PC-3 (cell line): ENCODE data around the gene FURIN. TPM values are rescaled to one million over a fixed set of nuclear protein-coding genes. Genes with fewer than 3 reads are reported as not detected.
"Not testable (repeated sequence)": the region's sequence is repeated elsewhere in the genome, so short reads cannot be mapped to it uniquely, and the experiment has no call there.

Experiments used
- ATAC-seq: fragments of 200-7000 bp; cut with Tn5 transposase; 2 replicates; pipeline ENCODE4 v1.9.1; 2020; ENCODE audit warnings: mild to moderate bottlenecking, moderate library complexity
- BruUV-seq: library from RNA; stranded (reverse); fragments of 400-500 nt; replicated peaks from 2 replicates; lab custom pipeline; 2021; lab: Mats Ljungman, UMichigan
- CTCF ChIA-PET: fragments of 300-600 bp; sonication (Branson Sonifier 250); formaldehyde crosslinking; loops from one replicate; lab custom pipeline; 2022; ENCODE audit warnings: antibody characterized with exemption; lab: Charles Lee
- POLR2A ChIA-PET: fragments of 300-600 bp; sonication (Branson Sonifier 250); formaldehyde crosslinking; loops from one replicate; lab custom pipeline; 2022; ENCODE audit warnings: antibody characterized with exemption; ENCODE audit not compliant: unreplicated experiment; lab: Charles Lee
- DNase-seq: peaks from one replicate; pipeline ENCODE4 v3.0.0-alpha.2; 2015
- H2AFZ ChIP-seq: fragments of 300-600 bp; sonication (generic); 2 replicates; pipeline ENCODE4 v1.6.0; 2016; ENCODE audit warnings: antibody characterized with exemption, low read length
- H3F3A ChIP-seq: fragments of 300-600 bp; sonication (generic); one replicate; pipeline ENCODE4 v1.6.0; 2017; ENCODE audit warnings: antibody characterized with exemption, low read length, control low read depth, mild to moderate bottlenecking; ENCODE audit not compliant: unreplicated experiment
- H3K27ac ChIP-seq: fragments of 300-600 bp; sonication (generic); 2 replicates; pipeline ENCODE4 v1.5.1; 2016; ENCODE audit warnings: mild to moderate bottlenecking, low read length
- H3K27me3 ChIP-seq: fragments of 300-600 bp; sonication (generic); 2 replicates; pipeline ENCODE4 v1.6.1; 2016; ENCODE audit warnings: low read length, mixed read lengths
- H3K36me3 ChIP-seq: fragments of 300-600 bp; sonication (generic); 2 replicates; pipeline ENCODE4 v1.6.1; 2016; ENCODE audit warnings: low read depth, mixed run types, low read length, mixed read lengths
- H3K4me1 ChIP-seq: fragments of 300-600 bp; sonication (generic); 2 replicates; pipeline ENCODE4 v1.5.1; 2016; ENCODE audit warnings: low read length; ENCODE audit not compliant: insufficient read depth
- H3K4me2 ChIP-seq: fragments of 300-600 bp; sonication (generic); 2 replicates; pipeline ENCODE4 v1.6.0; 2016; ENCODE audit warnings: low read length
- H3K4me3 ChIP-seq: fragments of 300-600 bp; sonication (generic); 2 replicates; pipeline ENCODE4 v1.5.1; 2016; ENCODE audit warnings: mild to moderate bottlenecking, low read length, mixed read lengths
- H3K79me2 ChIP-seq: fragments of 300-600 bp; sonication (generic); 2 replicates; pipeline ENCODE4 v1.6.1; 2017; ENCODE audit warnings: low read length, mixed read lengths
- H3K9ac ChIP-seq: fragments of 300-600 bp; sonication (generic); 2 replicates; pipeline ENCODE4 v1.6.0; 2016; ENCODE audit warnings: mild to moderate bottlenecking, low read length
- H3K9me2 ChIP-seq: fragments of 300-600 bp; sonication (generic); replicated peaks from 2 replicates; pipeline ENCODE4 v1.6.1; 2016; ENCODE audit warnings: mixed run types, low read length, mixed read lengths
- H3K9me3 ChIP-seq: fragments of 300-600 bp; sonication (generic); 2 replicates; pipeline ENCODE4 v1.6.1; 2016; ENCODE audit warnings: low read length, mixed read lengths
- H4K20me1 ChIP-seq: fragments of 300-600 bp; sonication (generic); 2 replicates; pipeline ENCODE4 v1.6.1; 2016; ENCODE audit warnings: low read length, mixed read lengths
- EZH2 ChIP-seq: fragments of 300-600 bp; sonication (generic); IDR thresholded peaks from one replicate; pipeline ENCODE4 v1.6.1; 2017; ENCODE audit warnings: antibody characterized with exemption, mild to moderate bottlenecking, low read length; ENCODE audit not compliant: unreplicated experiment
- EZH2phosphoT487 ChIP-seq: fragments of 300-600 bp; sonication (generic); IDR thresholded peaks from 2 replicates; pipeline ENCODE4 v1.6.1; 2018; ENCODE audit warnings: mild to moderate bottlenecking, antibody characterized with exemption, low read length, borderline replicate concordance
- intact Hi-C: fragments of 100-400 bp; cut with micrococcal nuclease; formaldehyde crosslinking; loops from 2 replicates; pipeline ENCODE4 v1.9.0; 2023
- total RNA-seq: library from RNA; depleted of rRNA; stranded (reverse); fragments of >200 nt; gene quantifications from 2 replicates; pipeline ENCODE4 v1.2.3, GENCODE V29; 2014
- TF ChIP-seq, protein P1 (sequence below): fragments of 300-600 bp; sonication (generic); conservative IDR thresholded peaks from 2 replicates; pipeline ENCODE4 v1.5.1; 2017; ENCODE audit warnings: antibody characterized with exemption, low read depth, mild to moderate bottlenecking, low read length

The FURIN gene
- total RNA-seq, 1 experiment from 2014 or later: 39.1 TPM

DNA sequence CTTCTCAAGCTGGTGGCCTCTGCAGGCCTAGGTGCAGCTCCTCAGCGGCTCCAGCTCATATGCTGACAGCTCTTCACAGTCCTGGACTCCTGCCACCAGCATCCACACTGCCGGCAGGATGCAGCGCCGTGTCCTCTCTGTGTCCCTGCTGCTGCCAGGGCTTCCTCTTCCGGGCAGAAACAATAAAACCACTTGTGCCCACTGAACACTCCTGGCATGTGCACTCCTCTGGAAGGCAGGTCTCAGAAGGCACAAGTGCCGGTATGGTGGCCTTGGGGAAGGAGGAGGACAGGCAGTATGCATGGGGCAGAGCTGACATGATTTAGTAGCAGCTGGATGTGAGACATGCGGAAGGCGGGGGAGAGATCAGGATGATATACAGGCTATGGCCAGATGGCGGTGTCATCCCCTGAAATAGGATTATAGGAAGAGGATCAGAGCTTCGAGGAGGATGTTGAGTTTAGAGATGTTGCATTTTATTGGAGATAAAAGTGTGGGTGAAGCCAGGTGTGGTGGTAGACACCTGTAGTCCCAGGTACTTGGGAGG, 27.3 kb downstream of the FURIN start:
- no peak overlapping the region for H2AFZ ChIP-seq
- H3K9me3 ChIP-seq: no peaks in the 10 kb centered on the region
- BruUV-seq: no TSS peak
- H3K4me2 ChIP-seq: no peak overlapping the region
- H3K27me3 ChIP-seq: no peaks in the 10 kb centered on the region
- H3K4me1 ChIP-seq: no peaks in the 10 kb centered on the region
- CTCF ChIA-PET: no interaction called here
- POLR2A ChIA-PET: no interaction called here
- H3K4me3 ChIP-seq: no peak overlapping the region
- TF ChIP-seq EZH2 (no peak), EZH2phosphoT487 (no peak)
- TF ChIP-seq, protein P1, sequence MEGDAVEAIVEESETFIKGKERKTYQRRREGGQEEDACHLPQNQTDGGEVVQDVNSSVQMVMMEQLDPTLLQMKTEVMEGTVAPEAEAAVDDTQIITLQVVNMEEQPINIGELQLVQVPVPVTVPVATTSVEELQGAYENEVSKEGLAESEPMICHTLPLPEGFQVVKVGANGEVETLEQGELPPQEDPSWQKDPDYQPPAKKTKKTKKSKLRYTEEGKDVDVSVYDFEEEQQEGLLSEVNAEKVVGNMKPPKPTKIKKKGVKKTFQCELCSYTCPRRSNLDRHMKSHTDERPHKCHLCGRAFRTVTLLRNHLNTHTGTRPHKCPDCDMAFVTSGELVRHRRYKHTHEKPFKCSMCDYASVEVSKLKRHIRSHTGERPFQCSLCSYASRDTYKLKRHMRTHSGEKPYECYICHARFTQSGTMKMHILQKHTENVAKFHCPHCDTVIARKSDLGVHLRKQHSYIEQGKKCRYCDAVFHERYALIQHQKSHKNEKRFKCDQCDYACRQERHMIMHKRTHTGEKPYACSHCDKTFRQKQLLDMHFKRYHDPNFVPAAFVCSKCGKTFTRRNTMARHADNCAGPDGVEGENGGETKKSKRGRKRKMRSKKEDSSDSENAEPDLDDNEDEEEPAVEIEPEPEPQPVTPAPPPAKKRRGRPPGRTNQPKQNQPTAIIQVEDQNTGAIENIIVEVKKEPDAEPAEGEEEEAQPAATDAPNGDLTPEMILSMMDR: 0 out of 2 replicates have a peak, but pooled peaks have one; percentile 25
- ATAC-seq: no peak; the same call in 1 of the 2 replicates
- no peaks in the 10 kb centered on the region for H3K9me2 ChIP-seq
- H3K36me3 ChIP-seq: no peaks in the 10 kb centered on the region
- no peaks in the 10 kb centered on the region for H3K79me2 ChIP-seq
- H3F3A ChIP-seq: no peaks in the 10 kb centered on the region
- H3K9ac ChIP-seq: no peak overlapping the region
- H4K20me1 ChIP-seq: no peaks in the 10 kb centered on the region
- intact Hi-C loops: no loop called here
- no peak overlapping the region for H3K27ac ChIP-seq
- DNase-seq: no peak

DNA sequence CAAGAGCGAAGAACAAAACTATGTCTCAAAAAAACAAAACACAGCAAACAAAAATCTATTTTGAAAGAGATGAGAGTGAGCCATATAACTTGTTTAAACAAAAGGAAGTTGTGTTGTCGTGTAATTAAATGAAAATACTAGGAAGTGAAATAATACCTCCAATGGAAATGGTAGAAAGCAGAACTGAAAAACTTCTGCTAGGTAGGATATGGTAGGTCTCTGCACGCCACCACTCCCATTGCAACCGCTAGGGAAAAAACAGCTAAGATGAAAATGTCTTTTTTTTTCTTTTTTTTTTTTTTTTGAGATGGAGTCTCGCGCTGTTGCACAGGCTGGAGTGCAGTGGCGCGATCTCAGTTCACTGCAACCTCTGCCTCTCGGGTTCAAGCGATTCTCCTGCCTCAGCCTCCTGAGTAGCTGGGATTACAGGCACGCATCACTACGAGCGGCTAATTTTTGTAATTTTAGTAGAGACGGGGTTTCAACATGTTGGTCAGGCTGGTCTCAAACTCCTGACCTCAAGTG, 28.8 kb downstream of the FURIN start:
- H3K27me3 ChIP-seq, ATAC-seq, H4K20me1 ChIP-seq, H2AFZ ChIP-seq, intact Hi-C loops, H3K36me3 ChIP-seq, BruUV-seq, H3K9ac ChIP-seq, H3F3A ChIP-seq, H3K27ac ChIP-seq, H3K4me2 ChIP-seq, H3K9me2 ChIP-seq, DNase-seq, H3K9me3 ChIP-seq, H3K79me2 ChIP-seq, POLR2A ChIA-PET, H3K4me1 ChIP-seq, CTCF ChIA-PET, H3K4me3 ChIP-seq: not testable (repeated sequence)

DNA sequence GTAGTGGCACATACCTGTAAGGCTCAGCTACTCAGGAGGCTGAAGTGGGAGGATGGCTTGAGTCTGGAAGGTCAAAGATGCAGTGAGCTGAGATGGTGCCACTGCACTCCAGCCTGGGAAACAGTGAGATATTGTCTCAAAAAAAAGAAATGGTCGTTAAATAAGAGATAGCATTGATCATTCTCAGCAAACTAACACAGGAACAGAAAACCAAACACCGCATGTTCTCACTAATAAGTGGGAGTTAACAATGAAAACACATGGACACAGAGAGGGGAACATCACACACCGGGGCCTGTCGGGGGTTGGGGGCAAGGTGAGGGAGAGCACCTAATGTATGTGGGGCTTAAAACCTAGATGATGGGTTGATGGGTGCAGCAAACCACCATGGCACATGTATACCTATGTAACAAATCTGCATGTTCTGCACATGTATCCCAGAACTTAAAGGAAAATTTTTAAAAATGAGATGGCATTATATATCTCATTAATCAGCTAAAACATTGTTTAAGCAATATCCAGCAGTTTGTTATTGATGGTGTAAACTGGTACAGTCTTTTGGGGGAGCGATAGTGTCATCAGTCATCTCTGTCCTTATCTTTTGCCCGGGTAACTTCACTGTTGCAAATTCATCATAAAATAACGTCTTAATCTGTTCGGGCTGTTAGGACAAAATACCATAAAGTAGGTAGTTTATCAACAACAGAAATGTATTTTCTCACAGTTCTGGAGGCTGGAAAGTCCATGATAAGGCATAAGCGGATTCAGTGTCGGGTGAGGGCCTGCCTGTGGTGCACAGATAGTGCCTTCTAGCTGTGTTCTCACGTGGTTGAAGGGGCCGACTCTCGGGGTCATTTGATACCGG, 33.0 kb downstream of the FURIN start:
- Histone ChIP-seq H3K36me3 (peaks cover 4% of the 10 kb centered on the region; the same call in 1 of the 2 replicates), H3K79me2 (peaks cover 16% of the 10 kb centered on the region; the same call in 1 of the 2 replicates), H3K27ac (no peak overlapping the region), H3K27me3 (no peaks in the 10 kb centered on the region), H3K9me2 (no peaks in the 10 kb centered on the region), H3K4me1 (peaks cover 13% of the 10 kb centered on the region), H4K20me1 (no peaks in the 10 kb centered on the region), H3K4me2 (peak overlapping the region; percentile 91), H3K9me3 (no peaks in the 10 kb centered on the region), H3K9ac (peak overlapping the region; percentile 64), H2AFZ (peak overlapping the region; percentile 96), H3F3A (no peaks in the 10 kb centered on the region), H3K4me3 (peak overlapping the region; percentile 88)
- intact Hi-C loops: loop anchor here (2.0 kb wide), 1 partner anchor 29 kb away; no protein-coding TSS in a partner anchor
- ChIA-PET POLR2A (interaction anchor here (1.0 kb wide), 1 partner anchor 33 kb away, joined by 3 read pairs; the partner anchor contains the start of gene UNC45A), CTCF (no interaction called here)
- no peak for DNase-seq
- no TSS peak for BruUV-seq
- no peak for ATAC-seq
- TF ChIP-seq, protein P1: no peak
- no peak for TF ChIP-seq EZH2phosphoT487
- TF ChIP-seq EZH2: no peak
